Stimulated activated CD4-positive, alpha-beta T cell treated with anti-CD3 and anti-CD28 coated beads, Interleukin-12 subunit alpha, Interleukin-12 subunit beta, amount 100 ng/mL, for 24 hours (primary cell): ENCODE results near the gene SLC44A1.

Experiments
- DNase-seq, 2 experiments: peaks; one replicate each; pipeline ENCODE4 v3.0.0-alpha.2; 2020; ENCODE audit warnings: low read depth in 2 of 2

SLC44A1 gene

GRCh38 chr9:105466898-105467455, 222.5 kb downstream of the SLC44A1 start:
- no peak for DNase-seq

DNA sequence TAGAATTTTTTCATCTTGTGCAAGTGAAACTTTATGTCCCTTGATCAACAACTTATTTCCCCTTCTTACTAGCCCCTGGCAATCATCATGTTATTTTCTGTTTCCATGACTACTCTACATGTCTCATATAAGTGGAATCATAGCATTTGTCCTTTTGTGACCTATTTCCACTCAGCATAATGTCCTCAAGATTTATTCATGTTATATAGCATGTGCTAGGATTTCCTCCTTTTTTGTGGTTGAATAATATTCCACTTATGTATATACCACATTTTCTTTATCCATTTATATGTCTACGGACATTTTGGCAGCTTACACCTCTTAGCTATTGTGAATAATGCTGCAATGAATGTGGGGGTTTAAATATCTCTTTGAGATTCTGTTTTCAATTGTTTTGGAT, 224.4 kb downstream of the SLC44A1 start:
- DNase-seq, result no peak

- no peak for DNase-seq
Observed at GRCh38 chr9:105473221-105473620, 228.8 kb downstream of the SLC44A1 start.

DNA sequence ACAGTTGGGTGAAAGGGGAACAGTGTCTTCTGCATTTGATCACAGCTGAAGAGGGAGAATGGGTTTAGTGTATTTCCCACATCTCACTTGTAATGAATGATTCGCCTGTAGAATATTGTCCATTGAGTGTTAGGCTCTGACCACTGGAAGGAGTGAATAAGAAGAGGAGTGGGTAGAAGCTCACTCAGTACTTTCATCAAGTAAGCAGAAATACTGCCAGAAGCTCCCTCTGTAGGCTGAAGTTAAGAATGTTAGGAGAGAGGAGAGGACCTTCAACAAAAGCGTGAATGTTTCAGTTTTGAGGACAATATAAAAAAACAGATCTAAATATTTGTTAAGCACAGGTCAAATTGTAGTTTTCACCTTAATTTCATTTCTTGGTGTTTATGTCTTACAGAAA, 230.9 kb downstream of the SLC44A1 start:
- no peak for DNase-seq

DNA sequence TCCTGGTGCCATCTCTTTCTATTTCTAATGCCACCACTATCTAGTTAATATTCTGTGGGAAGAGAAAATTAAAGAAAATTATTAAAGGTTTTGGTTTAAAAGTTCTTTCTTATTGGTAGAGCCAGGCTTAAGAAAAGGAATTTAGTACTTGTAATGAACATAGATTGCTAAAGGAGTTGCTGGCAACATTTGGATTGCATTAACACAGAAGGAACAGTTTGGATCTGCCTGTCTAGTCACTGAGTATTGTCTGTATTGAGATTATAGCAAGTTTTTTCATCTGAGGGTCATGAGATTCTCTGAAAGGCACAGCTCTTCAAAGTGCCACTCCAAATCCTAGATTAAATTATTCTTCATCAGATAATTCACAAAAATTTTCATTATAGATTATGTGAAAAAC, 235.4 kb downstream of the SLC44A1 start:
- no peak for DNase-seq

DNA sequence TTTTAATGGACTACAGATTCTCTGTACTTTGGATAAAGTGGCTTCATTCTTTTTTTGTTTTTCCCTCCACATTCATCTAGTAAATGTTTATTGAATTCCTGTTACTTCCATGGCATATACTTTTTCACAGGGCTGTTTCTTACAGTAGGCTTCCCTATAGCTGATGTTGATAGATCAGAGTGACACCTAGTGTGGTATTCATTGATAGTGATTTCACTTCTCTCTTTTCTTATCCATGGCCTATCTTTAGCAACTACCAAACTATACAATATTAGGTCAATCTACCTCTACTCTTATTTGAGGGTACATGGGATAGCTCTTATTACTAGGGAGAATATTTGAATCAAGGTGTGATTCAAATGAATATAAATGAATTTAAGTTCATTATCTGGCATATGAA, 239.2 kb downstream of the SLC44A1 start:
- no peak for DNase-seq

DNA sequence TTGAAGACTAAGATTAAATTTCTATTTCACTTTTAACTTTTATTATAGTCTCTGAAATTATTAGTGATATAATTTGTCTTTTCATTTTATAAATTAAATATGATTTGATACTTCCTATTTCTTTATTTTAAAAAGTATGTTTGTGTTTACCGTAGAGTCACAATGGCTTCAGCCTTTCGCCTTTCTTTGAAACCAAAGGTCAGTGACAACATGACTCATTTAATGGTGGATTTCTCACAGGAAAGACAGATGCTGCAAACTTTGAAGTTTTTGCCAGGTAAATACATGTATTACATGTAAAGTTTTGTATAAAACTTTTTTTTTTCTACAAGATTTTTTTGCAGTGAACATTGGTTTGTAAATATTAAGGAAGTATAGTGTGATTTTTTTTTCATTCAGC, 239.8 kb downstream of the SLC44A1 start:
- DNase-seq, result no peak

GRCh38 chr9:105485131-105485530, 240.7 kb downstream of the SLC44A1 start:
- DNase-seq, result no peak
